ENCODE results near the gene DMPK.

- TF ChIP-seq CTCF (IDR thresholded peaks at IDR 0.05) (peak in 1 of 7 experiments; percentile 24), POLR2A (IDR thresholded peaks at IDR 0.05) (peak in 2 of 3 donors; percentile 40 to 42)
Measured at GRCh38 chr19:45792470-45793177, 10.3 kb upstream of the DMPK start, which contains the start of gene DMWD.

Measured in body of pancreas (tissue), 4 donors.